ENCODE data around the gene LIF.

Gene LIF

DNA sequence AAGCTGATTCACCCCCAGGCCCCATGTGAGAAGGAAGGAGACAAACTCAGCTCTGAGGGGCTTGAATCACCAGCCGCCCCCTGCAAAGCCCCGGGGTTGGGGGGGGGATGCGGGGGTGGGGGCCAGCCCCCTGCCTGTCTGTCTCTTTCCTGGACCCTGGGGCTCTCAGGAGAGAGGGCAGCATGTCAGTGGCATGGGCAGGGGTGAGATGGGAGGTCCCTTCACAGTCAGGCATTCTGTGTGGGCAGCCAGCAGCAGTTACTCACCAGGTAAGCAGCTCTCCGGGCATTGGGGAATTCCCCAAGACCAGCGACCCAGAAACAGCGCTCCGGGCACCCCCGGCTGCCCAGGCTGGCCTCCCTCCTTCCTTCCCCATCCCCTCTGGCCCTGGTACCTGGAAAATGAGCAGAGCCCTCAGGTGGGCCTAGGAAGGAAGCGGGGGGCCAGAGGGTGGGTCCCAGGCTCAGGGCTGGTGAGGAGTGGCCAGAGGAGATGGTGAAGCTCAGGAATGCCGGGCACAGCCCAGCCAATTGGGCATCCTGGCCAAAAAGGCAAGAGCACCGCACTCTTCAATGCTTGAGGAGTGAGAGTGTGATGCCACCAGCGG is 4.2 kb upstream of the LIF start (continued):
- TF ChIP-seq, protein P1, sequence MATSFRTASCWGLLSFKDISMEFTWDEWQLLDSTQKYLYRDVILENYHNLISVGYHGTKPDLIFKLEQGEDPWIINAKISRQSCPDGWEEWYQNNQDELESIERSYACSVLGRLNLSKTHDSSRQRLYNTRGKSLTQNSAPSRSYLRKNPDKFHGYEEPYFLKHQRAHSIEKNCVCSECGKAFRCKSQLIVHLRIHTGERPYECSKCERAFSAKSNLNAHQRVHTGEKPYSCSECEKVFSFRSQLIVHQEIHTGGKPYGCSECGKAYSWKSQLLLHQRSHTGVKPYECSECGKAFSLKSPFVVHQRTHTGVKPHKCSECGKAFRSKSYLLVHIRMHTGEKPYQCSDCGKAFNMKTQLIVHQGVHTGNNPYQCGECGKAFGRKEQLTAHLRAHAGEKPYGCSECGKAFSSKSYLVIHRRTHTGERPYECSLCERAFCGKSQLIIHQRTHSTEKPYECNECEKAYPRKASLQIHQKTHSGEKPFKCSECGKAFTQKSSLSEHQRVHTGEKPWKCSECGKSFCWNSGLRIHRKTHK (tag by site-specific recombination; IDR thresholded peaks at IDR 0.05): no peak
- TF ChIP-seq ZNF664 (tag by site-specific recombination; IDR thresholded peaks at IDR 0.05): no peak
- TF ChIP-seq, protein P2, sequence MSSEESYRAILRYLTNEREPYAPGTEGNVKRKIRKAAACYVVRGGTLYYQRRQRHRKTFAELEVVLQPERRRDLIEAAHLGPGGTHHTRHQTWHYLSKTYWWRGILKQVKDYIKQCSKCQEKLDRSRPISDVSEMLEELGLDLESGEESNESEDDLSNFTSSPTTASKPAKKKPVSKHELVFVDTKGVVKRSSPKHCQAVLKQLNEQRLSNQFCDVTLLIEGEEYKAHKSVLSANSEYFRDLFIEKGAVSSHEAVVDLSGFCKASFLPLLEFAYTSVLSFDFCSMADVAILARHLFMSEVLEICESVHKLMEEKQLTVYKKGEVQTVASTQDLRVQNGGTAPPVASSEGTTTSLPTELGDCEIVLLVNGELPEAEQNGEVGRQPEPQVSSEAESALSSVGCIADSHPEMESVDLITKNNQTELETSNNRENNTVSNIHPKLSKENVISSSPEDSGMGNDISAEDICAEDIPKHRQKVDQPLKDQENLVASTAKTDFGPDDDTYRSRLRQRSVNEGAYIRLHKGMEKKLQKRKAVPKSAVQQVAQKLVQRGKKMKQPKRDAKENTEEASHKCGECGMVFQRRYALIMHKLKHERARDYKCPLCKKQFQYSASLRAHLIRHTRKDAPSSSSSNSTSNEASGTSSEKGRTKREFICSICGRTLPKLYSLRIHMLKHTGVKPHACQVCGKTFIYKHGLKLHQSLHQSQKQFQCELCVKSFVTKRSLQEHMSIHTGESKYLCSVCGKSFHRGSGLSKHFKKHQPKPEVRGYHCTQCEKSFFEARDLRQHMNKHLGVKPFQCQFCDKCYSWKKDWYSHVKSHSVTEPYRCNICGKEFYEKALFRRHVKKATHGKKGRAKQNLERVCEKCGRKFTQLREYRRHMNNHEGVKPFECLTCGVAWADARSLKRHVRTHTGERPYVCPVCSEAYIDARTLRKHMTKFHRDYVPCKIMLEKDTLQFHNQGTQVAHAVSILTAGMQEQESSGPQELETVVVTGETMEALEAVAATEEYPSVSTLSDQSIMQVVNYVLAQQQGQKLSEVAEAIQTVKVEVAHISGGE (tag by site-specific recombination; conservative IDR thresholded peaks at IDR 0.05; ENCODE audit: low read depth): no peak
- TF ChIP-seq, protein P3, sequence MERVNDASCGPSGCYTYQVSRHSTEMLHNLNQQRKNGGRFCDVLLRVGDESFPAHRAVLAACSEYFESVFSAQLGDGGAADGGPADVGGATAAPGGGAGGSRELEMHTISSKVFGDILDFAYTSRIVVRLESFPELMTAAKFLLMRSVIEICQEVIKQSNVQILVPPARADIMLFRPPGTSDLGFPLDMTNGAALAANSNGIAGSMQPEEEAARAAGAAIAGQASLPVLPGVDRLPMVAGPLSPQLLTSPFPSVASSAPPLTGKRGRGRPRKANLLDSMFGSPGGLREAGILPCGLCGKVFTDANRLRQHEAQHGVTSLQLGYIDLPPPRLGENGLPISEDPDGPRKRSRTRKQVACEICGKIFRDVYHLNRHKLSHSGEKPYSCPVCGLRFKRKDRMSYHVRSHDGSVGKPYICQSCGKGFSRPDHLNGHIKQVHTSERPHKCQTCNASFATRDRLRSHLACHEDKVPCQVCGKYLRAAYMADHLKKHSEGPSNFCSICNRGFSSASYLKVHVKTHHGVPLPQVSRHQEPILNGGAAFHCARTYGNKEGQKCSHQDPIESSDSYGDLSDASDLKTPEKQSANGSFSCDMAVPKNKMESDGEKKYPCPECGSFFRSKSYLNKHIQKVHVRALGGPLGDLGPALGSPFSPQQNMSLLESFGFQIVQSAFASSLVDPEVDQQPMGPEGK (tag by site-specific recombination; IDR thresholded peaks at IDR 0.05): 0 out of 2 replicates have a peak, but pooled peaks have one; percentile 19
- TF ChIP-seq ZNF211 (tag by site-specific recombination; IDR thresholded peaks at IDR 0.05; ENCODE audit: low read depth): no peak
- peak; percentile 50; the same call in 1 of the 2 replicates for TF ChIP-seq EGR2 (tag by site-specific recombination; IDR thresholded peaks at IDR 0.05; ENCODE audit: low read depth)
- TF ChIP-seq ZNF654 (tag by site-specific recombination; IDR thresholded peaks at IDR 0.05; ENCODE audit: low read depth): no peak
- TF ChIP-seq ZNF585B (tag by site-specific recombination; IDR thresholded peaks at IDR 0.05): no peak
- TF ChIP-seq, protein P4, sequence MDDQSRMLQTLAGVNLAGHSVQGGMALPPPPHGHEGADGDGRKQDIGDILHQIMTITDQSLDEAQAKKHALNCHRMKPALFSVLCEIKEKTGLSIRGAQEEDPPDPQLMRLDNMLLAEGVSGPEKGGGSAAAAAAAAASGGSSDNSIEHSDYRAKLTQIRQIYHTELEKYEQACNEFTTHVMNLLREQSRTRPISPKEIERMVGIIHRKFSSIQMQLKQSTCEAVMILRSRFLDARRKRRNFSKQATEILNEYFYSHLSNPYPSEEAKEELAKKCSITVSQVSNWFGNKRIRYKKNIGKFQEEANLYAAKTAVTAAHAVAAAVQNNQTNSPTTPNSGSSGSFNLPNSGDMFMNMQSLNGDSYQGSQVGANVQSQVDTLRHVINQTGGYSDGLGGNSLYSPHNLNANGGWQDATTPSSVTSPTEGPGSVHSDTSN (CRISPR knock-in tag; IDR thresholded peaks at IDR 0.05): no peak
- TF ChIP-seq ZNF510 (tag by site-specific recombination; IDR thresholded peaks at IDR 0.05; ENCODE audit: insufficient replicate concordance): no peak
- 0 out of 2 replicates have a peak, but pooled peaks have one; percentile 7 for TF ChIP-seq ZFHX2 (tag by site-specific recombination; conservative IDR thresholded peaks at IDR 0.05)
- no peak for TF ChIP-seq BCL11A (tag by site-specific recombination; IDR thresholded peaks at IDR 0.05; ENCODE audit: low read depth)
- TF ChIP-seq, protein P5, sequence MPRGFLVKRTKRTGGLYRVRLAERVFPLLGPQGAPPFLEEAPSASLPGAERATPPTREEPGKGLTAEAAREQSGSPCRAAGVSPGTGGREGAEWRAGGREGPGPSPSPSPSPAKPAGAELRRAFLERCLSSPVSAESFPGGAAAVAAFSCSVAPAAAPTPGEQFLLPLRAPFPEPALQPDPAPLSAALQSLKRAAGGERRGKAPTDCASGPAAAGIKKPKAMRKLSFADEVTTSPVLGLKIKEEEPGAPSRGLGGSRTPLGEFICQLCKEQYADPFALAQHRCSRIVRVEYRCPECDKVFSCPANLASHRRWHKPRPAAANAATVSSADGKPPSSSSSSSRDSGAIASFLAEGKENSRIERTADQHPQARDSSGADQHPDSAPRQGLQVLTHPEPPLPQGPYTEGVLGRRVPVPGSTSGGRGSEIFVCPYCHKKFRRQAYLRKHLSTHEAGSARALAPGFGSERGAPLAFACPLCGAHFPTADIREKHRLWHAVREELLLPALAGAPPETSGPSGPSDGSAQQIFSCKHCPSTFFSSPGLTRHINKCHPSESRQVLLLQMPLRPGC (tag by site-specific recombination; IDR thresholded peaks at IDR 0.05): no peak
- TF ChIP-seq, protein P6, sequence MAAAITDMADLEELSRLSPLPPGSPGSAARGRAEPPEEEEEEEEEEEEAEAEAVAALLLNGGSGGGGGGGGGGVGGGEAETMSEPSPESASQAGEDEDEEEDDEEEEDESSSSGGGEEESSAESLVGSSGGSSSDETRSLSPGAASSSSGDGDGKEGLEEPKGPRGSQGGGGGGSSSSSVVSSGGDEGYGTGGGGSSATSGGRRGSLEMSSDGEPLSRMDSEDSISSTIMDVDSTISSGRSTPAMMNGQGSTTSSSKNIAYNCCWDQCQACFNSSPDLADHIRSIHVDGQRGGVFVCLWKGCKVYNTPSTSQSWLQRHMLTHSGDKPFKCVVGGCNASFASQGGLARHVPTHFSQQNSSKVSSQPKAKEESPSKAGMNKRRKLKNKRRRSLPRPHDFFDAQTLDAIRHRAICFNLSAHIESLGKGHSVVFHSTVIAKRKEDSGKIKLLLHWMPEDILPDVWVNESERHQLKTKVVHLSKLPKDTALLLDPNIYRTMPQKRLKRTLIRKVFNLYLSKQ (tag by site-specific recombination; IDR thresholded peaks at IDR 0.05; ENCODE audit: borderline replicate concordance): no peak
- TF ChIP-seq ZNF354C (tag by site-specific recombination; IDR thresholded peaks at IDR 0.05; ENCODE audit: borderline replicate concordance, low read depth): no peak
- TF ChIP-seq, protein P7, sequence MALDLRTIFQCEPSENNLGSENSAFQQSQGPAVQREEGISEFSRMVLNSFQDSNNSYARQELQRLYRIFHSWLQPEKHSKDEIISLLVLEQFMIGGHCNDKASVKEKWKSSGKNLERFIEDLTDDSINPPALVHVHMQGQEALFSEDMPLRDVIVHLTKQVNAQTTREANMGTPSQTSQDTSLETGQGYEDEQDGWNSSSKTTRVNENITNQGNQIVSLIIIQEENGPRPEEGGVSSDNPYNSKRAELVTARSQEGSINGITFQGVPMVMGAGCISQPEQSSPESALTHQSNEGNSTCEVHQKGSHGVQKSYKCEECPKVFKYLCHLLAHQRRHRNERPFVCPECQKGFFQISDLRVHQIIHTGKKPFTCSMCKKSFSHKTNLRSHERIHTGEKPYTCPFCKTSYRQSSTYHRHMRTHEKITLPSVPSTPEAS (tag by site-specific recombination; IDR thresholded peaks at IDR 0.05): no peak
- no peak for TF ChIP-seq ZNF2 (tag by site-specific recombination; IDR thresholded peaks at IDR 0.05)
- no peak for TF ChIP-seq KLF1 (tag by site-specific recombination; IDR thresholded peaks at IDR 0.05)
- TF ChIP-seq ZNF221 (tag by site-specific recombination; IDR thresholded peaks at IDR 0.05; ENCODE audit: borderline replicate concordance): no peak
- peak; percentile 43 for TF ChIP-seq GLIS2 (tag by site-specific recombination; IDR thresholded peaks at IDR 0.05)

Data from HEK293 (cell line).